Fibroblast of lung (primary cell): ENCODE data around the gene L2HGDH. TPM values are rescaled to one million over a fixed set of nuclear protein-coding genes. Genes with fewer than 3 reads are reported as not detected.

Experiments
- DNase-seq, 2 donors: peaks; one replicate each; pipeline versions ENCODE4 v3.0.0 to v3.0.0-alpha.2; 2010; ENCODE audit warnings: low read depth in 2 of 2
- H2AFZ ChIP-seq: 2 replicates; pipeline ENCODE4 v1.5.1; 2012; ENCODE audit warnings: low read length, control low read depth, inconsistent platforms
- H3K27ac ChIP-seq: 2 replicates; pipeline ENCODE4 v1.5.1; 2011; ENCODE audit warnings: low read length, control low read depth; ENCODE audit not compliant: insufficient read depth
- H3K27me3 ChIP-seq: 2 replicates; pipeline ENCODE4 v1.5.1; 2011; ENCODE audit warnings: mild to moderate bottlenecking, low read length; ENCODE audit not compliant: control insufficient read depth, insufficient read depth
- H3K36me3 ChIP-seq: 2 replicates; pipeline ENCODE4 v1.5.1; 2011; ENCODE audit warnings: low read length; ENCODE audit not compliant: control insufficient read depth, insufficient read depth
- H3K4me1 ChIP-seq: 2 replicates; pipeline ENCODE4 v1.5.1; 2011; ENCODE audit warnings: low read length; ENCODE audit not compliant: control insufficient read depth, insufficient read depth; ENCODE audit errors: extremely low read depth
- H3K4me2 ChIP-seq: 2 replicates; pipeline ENCODE4 v1.5.1; 2011; ENCODE audit warnings: low read length, control low read depth; ENCODE audit not compliant: insufficient read depth; ENCODE audit errors: extremely low read depth
- H3K4me3 ChIP-seq, 4 experiments: fragments of 200-600 bp in 1 of 4; sonication (generic) in 1 of 4; replicated peaks in 1 of 4; 2 replicates each; pipeline ENCODE4 v1.5.1; 2011 to 2016; ENCODE audit warnings: low read length in 4 of 4, low read depth in 3 of 4, mild to moderate bottlenecking in 3 of 4, control low read depth in 2 of 4, inconsistent platforms in 1 of 4, mixed read lengths in 1 of 4; ENCODE audit not compliant: insufficient read depth in 1 of 4; ENCODE audit errors: control extremely low read depth in 1 of 4
- H3K79me2 ChIP-seq: 2 replicates; pipeline ENCODE4 v1.5.1; 2012; ENCODE audit warnings: mild to moderate bottlenecking, low read length, inconsistent platforms; ENCODE audit not compliant: control insufficient read depth, insufficient read depth
- H3K9ac ChIP-seq: 2 replicates; pipeline ENCODE4 v1.5.1; 2011; ENCODE audit warnings: mild to moderate bottlenecking, low read length, control low read depth; ENCODE audit not compliant: insufficient read depth
- H3K9me3 ChIP-seq: 2 replicates; pipeline ENCODE4 v1.5.1; 2012; ENCODE audit warnings: low read depth, low read length; ENCODE audit not compliant: control insufficient read depth, insufficient read depth
- H4K20me1 ChIP-seq: 2 replicates; pipeline ENCODE4 v1.5.1; 2011; ENCODE audit warnings: low read length; ENCODE audit not compliant: control insufficient read depth, insufficient read depth; ENCODE audit errors: extremely low read depth
- CTCF ChIP-seq, 2 donors: IDR thresholded peaks in 1 of 2; conservative IDR thresholded peaks in 1 of 2; 1 replicate in 1 of 2; 2 replicates in 1 of 2; pipeline ENCODE4 v1.5.1; 2011 to 2012; ENCODE audit warnings: low read length in 2 of 2, control low read depth in 1 of 2, inconsistent platforms in 1 of 2, low read depth in 1 of 2, mild to moderate bottlenecking in 1 of 2
- EZH2 ChIP-seq: IDR thresholded peaks from 2 replicates; pipeline ENCODE4 v1.5.1; 2012; ENCODE audit warnings: low read length, control low read depth, mild to moderate bottlenecking; ENCODE audit errors: missing control alignments
- polyA plus RNA-seq, 2 donors: library from polyadenylated mRNA; depleted of rRNA in 1 of 2; stranded (reverse) in 1 of 2; unstranded in 1 of 2; fragments of >200 nt; gene quantifications; 2 replicates each; pipeline ENCODE4 v1.2.1, GENCODE V29; 2011 to 2012; ENCODE audit warnings: missing spikeins in 1 of 2
- total RNA-seq: library from RNA; depleted of rRNA; stranded (reverse); fragments of >200 nt; gene quantifications from 2 replicates; pipeline ENCODE4 v1.2.1, GENCODE V29; 2014

Gene L2HGDH
- total and polyA plus RNA-seq, 2 donors (not counting 1 experiment from before 2014, with no cell fraction given), result 3.0 to 3.8 TPM

DNA sequence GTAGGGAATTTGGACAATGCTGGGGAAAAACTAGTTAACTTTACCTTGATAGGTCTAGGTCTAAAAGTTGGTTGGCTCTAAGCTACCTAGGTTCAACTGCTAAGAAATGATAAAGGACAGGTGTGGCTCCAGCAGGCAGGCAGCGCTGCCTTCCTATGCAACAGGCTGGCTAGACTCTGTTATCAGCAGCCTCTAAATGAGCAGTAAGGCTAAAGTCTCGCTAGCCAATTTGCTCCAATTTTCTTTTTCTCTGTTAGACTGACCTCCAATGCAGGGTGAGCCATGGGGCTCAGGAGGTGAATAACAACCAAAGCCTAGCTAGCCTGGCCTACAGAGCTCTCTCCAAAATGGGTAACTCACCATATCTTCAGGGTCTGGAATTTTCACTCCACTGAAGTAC, 26.6 kb upstream of the L2HGDH start:
- Histone ChIP-seq H3K9ac (no peak overlapping the region), H3K27me3 (no peaks in the 10 kb centered on the region), H3K36me3 (no peaks in the 10 kb centered on the region), H4K20me1 (no peaks in the 10 kb centered on the region), H3K4me3 (no peak overlapping the region), H3K79me2 (no peaks in the 10 kb centered on the region), H3K4me1 (peaks cover 20% of the 10 kb centered on the region), H2AFZ (no peak overlapping the region), H3K9me3 (no peaks in the 10 kb centered on the region), H3K4me2 (no peak overlapping the region), H3K27ac (no peak overlapping the region)
- DNase-seq, result no peak
- no peak for TF ChIP-seq CTCF (conservative IDR thresholded peaks at IDR 0.05 in 1 of 2, IDR thresholded peaks at IDR 0.05 in 1 of 2; ENCODE audit: low read depth in 1 of 2, low read length in 2 of 2)
- TF ChIP-seq EZH2, result no peak

DNA sequence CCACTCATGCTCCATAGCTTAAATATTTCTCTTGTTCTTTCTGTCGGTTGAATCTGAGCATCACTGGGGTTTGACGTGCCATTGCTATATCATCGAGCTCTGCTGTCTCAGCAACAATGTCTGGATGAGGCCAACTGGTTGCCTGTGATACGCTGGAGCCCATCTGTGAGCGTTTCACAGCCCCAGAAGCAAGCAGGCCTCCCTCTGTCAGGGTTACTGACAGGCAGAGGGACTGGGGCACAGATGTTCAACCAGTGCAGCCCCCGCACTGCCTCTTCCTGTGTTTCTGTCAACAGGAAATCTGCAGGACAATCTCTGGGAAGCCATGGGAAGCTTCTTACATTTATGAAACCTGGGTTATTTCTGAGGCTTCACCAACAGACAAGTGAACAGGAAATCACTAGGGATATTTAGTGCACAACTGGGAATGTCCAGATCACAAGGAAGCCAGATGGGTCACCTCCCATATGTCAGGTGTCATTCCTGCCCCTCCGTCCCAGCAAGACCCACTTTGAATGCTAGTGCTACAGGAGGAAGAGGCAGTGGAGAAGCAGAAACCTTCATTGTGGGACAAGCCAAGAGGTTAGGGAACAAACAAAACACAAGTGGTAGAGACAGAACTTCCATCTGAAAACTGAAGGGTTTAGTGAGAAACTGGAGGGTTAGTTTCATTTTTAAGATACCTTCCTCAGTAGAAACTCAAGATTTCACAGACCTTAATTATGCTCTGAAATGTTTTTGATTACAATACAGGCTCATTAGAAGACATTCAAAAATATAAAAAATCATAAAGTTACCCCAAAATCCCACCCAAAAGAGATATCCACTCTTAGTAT, 24.2 kb upstream of the L2HGDH start:
- DNase-seq, result peak; percentile 34 to 40
- Histone ChIP-seq H2AFZ (peak overlapping the region; percentile 62), H4K20me1 (no peaks in the 10 kb centered on the region), H3K27ac (peak overlapping the region; percentile 37), H3K4me3 (peak overlapping the region in 1 of 4 experiments; percentile 12), H3K79me2 (no peaks in the 10 kb centered on the region), H3K9ac (no peak overlapping the region), H3K36me3 (no peaks in the 10 kb centered on the region), H3K27me3 (no peaks in the 10 kb centered on the region), H3K4me1 (peaks cover 14% of the 10 kb centered on the region), H3K9me3 (no peaks in the 10 kb centered on the region), H3K4me2 (peak overlapping the region; percentile 66)
- TF ChIP-seq CTCF (conservative IDR thresholded peaks at IDR 0.05 in 1 of 2, IDR thresholded peaks at IDR 0.05 in 1 of 2; ENCODE audit: low read depth in 1 of 2, low read length in 2 of 2) (no peak), EZH2 (no peak)

GRCh38 chr14:50335389-50335788, 23.4 kb upstream of the L2HGDH start:
- H3K4me1 ChIP-seq, result peaks cover 14% of the 10 kb centered on the region
- peak overlapping the region; percentile 59 for H2AFZ ChIP-seq

More at GRCh38 chr14:50335389-50335788, 23.4 kb upstream of the L2HGDH start:
- Histone ChIP-seq H3K4me3 (no peak overlapping the region), H3K9ac (no peak overlapping the region), H3K79me2 (no peaks in the 10 kb centered on the region), H3K9me3 (no peaks in the 10 kb centered on the region), H3K27ac (no peak overlapping the region), H3K27me3 (no peaks in the 10 kb centered on the region), H4K20me1 (no peaks in the 10 kb centered on the region), H3K36me3 (no peaks in the 10 kb centered on the region), H3K4me2 (no peak overlapping the region)
- DNase-seq, result peak; percentile 69 to 87
- TF ChIP-seq EZH2 (no peak), CTCF (conservative IDR thresholded peaks at IDR 0.05 in 1 of 2, IDR thresholded peaks at IDR 0.05 in 1 of 2; ENCODE audit: low read depth in 1 of 2, low read length in 2 of 2) (peak in 1 of 2 donors; percentile 5)
